ENCODE results near the gene HLA-DQA1.

Gene HLA-DQA1

GRCh38 chr6:32692019-32692418 lies 54.8 kb downstream of the HLA-DQA1 start:
- DNase-seq (ENCODE audit: extremely low read depth, low read depth) = no peak
- TF ChIP-seq CTCF (IDR thresholded peaks at IDR 0.05; ENCODE audit: low read depth, low read length) = no peak
